TTC549 (cell line): ENCODE results near the gene CHMP4B.
A peak's percentile ranks its signal among the peaks of the same experiment; 100 is the strongest.

Experiments used
- FAIRE-seq: peaks from 2 replicates; lab custom pipeline; 2012; peaks lifted over from hg19 to GRCh38; lab: Jason Lieb, UNC

The CHMP4B gene

GRCh38 chr20:33810885-33811775 lies at the start of gene CHMP4B:
Gene CHMP4B (plus strand): TSS chr20:33811348. CDS start chr20:33811469, 121 bp downstream.
- peak; percentile 48 for FAIRE-seq

GRCh38 chr20:33761698-33762250 lies 49.4 kb upstream of the CHMP4B start:
- no peak for FAIRE-seq

- no peak for FAIRE-seq
These were observed 46.0 kb upstream of the CHMP4B start for GRCh38 chr20:33765099-33765498.

GRCh38 chr20:33765592-33765991 lies 45.6 kb upstream of the CHMP4B start:
- FAIRE-seq = no peak

- no peak for FAIRE-seq
These were observed 44.5 kb upstream of the CHMP4B start for GRCh38 chr20:33766686-33767085.

GRCh38 chr20:33767777-33768138 lies 43.4 kb upstream of the CHMP4B start:
- no peak for FAIRE-seq

- FAIRE-seq = no peak
These were observed 42.1 kb upstream of the CHMP4B start for GRCh38 chr20:33769043-33769442.

- FAIRE-seq = no peak
These were observed 41.1 kb upstream of the CHMP4B start for GRCh38 chr20:33770005-33770404.

GRCh38 chr20:33771938-33772337 lies 39.2 kb upstream of the CHMP4B start:
- no peak for FAIRE-seq

GRCh38 chr20:33772439-33772838 lies 38.7 kb upstream of the CHMP4B start:
- no peak for FAIRE-seq

GRCh38 chr20:33773412-33774089 lies 37.6 kb upstream of the CHMP4B start:
- no peak for FAIRE-seq

GRCh38 chr20:33777816-33778215 lies 33.3 kb upstream of the CHMP4B start:
- no peak for FAIRE-seq

- FAIRE-seq = no peak
These were observed 30.0 kb upstream of the CHMP4B start for GRCh38 chr20:33781133-33781532.

- no peak for FAIRE-seq
These were observed 29.2 kb upstream of the CHMP4B start for GRCh38 chr20:33781945-33782344.

GRCh38 chr20:33783256-33783655 lies 27.9 kb upstream of the CHMP4B start:
- FAIRE-seq = no peak

- no peak for FAIRE-seq
These were observed 27.3 kb upstream of the CHMP4B start for GRCh38 chr20:33783818-33784217.

GRCh38 chr20:33784225-33784624 lies 26.9 kb upstream of the CHMP4B start:
- no peak for FAIRE-seq

- no peak for FAIRE-seq
These were observed 25.6 kb upstream of the CHMP4B start for GRCh38 chr20:33785503-33785902.

- no peak for FAIRE-seq
These were observed 23.8 kb upstream of the CHMP4B start for GRCh38 chr20:33787253-33787891.

- FAIRE-seq = no peak
These were observed 22.6 kb upstream of the CHMP4B start for GRCh38 chr20:33788351-33789049.

- no peak for FAIRE-seq
These were observed 21.9 kb upstream of the CHMP4B start for GRCh38 chr20:33789109-33789857.

- FAIRE-seq = no peak
These were observed 21.3 kb upstream of the CHMP4B start for GRCh38 chr20:33789858-33790182.
